ENCODE data around the gene TTC31.

GRCh38 chr2:74505448-74506246 is 22.8 kb downstream of the TTC31 start:
- TF ChIP-seq CTCF (IDR thresholded peaks at IDR 0.05; ENCODE audit: low read depth, low read length, poor library complexity, severe bottlenecking) (no peak), EZH2phosphoT487 (IDR thresholded peaks at IDR 0.05; ENCODE audit: borderline replicate concordance, low read length) (no peak)
